GM19328 (cell line): Measurements from ENCODE around the gene CRK.

Source experiments
- ATAC-seq: cut with Tn5 transposase; IDR thresholded peaks from one replicate; pipeline ENCODE4 v1.9.1; 2021; ENCODE audit warnings: mild to moderate bottlenecking, moderate library complexity; ENCODE audit not compliant: unreplicated experiment

Gene CRK

DNA sequence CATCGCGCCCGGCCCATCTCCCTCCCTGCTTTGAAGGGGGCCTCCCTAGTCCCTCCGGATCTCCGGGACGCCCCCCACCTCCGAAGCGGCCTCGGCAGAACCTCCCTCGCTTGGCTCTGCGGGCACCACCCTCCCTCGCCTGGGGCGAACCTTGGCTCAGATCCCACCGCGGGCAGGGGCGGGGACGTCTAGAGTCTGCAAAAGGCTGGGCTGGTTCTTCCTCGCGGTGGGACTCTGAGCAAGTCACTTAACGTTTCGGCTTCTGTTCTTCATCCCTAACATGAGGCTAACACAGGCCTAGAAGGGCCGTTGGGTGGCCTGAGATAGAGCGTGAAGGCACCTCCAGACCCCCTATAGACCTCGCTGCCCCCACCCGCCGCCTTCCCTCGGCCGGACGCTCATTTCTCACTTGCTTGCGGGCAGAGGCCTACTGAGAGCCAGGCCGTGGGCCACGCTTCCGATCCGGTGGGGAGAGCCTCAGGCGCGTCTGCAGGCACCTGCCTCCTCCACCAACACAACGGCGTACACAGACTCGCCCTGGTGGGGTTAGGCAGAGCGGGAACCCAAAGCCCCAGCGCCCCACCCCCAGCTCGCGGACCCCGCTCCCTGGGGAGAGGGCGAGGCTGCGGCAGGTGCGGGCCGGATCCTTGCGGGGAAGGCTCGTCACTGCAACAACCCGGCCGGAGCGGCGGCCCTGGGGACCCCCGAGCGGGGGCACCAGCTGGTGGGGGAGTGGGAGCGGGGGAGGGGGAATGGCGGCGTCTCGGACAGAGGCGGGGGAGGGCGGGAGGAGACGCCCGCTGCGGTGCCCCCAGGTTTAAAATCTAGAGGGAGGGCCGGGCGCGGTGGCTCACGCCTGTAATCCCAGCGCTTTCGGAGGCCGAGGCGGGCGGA is 31.0 kb upstream of the CRK start:
- no peak for ATAC-seq

DNA sequence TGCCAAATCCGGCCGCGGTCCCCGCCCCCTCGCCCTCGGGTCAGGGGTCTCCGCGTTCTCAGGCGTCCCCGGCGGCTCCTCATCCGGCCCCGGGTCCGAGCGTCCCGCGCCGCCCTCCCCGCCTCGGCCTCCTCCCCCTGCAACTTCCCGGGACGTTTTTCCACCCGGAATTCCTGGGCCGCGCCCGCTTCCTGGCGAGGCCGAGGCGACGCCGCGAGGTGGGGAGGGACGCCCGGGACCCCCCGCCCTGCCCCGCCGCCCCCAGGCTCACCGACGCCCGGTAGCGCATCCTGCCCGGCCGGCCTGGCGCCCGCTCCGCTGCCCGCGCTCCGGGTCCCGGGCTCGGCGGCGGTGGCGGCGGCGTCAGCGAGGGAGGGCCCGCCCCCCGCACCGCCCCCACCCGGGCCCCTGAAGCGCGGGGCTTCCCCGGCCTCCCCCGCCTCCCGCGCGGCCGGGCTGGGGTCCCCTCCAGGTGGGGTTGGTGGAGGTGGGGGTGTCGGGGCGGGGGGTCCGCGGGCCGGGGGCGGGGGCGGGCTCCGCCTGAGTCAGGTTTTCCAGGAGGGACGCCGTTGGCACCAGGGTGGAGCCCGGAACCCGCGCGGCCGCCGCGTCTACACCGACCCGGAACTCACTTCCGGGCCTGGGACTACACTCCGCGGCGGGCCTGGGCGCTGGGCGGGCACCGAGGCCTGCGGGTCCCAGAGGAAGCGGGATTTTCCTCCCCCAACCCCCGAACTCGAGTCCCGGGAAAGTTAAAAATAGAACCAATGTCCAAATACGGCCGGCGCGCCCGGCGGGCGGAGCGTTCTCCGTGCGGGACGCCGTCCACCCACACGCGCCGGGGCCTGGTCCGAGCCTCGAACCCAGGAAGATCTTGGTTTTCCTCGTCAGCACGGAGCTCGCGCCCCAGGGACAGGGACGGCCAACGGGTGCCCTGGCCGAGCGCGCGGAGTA is 29.7 kb upstream of the CRK start:
- ATAC-seq: no peak

DNA sequence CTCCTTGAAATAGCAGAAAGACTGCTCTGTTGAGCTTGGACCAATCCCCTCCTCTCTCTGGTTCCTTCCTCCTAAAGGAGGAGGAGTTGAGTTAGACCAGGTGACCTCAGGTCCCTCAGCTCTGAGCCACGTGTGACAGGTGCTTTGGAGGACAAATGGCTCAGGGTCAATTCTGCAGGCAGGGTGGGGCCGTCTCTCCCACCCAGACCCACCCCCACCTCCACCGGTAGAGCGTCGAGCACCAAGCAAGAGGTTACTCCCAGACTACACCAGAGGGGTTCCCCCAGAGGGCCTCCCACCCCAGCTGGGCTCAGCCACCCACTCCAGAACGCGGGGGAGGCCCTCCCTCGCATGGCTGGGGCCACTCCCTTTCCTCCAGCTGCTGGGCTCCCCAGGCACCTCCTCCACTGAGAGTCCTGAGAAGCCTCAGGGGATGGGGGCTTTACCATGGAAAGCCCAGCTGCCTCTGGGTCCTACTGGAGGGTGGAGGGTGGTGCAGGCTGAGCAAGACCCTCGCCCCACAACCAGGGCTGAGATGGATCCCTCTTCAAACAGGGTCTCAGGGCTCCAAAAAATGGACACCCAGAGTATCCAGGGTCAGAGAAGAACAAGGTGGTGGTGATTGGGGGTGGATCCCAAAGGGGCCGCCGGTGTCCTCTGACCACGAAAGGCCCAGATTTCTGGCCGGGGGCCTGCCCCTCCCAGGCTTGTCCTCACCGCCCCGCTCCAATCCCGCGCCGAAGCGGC is 28.8 kb upstream of the CRK start:
- no peak for ATAC-seq

DNA sequence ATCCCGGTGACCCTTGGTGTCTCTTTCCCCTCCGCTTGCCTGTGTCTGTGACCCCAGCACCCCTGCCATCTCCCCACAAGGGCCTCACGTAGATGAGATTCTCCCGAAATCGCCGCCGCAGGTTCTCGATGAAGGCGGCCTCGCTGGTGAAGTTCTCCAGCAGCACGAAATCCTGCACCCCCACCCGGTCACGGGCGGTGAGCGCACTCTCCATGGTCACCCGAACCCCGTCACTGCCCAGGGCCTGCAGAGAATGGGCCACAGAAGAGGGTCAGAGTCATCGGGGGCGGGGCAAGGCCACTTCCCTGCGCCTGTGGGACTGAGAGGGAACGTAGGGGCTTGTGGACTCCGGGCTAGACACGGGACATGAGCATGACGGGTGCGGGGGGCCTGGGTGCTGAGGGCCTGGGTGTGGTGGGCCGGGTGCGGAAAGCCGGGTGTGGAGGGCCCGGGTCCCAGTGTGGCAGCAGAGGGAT is 28.1 kb upstream of the CRK start:
- no peak for ATAC-seq

DNA sequence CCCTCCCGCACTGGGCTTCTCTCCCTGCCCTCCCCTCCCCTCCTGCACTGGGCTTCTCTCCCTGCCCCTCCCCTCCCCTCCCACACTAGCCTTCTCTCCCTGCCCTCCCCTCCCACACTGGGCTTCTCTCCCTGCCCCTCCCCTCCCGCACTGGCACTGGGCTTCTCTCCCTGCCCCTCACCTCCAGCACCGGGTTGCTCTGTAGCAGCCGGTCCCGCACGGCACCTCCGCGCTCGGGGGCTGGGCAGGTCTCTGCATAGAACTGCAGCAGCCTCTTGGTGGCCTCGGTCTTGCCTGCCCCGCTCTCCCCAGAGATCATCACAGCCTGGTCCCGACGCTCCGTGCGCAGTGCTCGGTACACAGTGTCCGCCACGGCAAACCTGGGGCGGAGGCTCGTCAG is 26.6 kb upstream of the CRK start:
- no peak for ATAC-seq

DNA sequence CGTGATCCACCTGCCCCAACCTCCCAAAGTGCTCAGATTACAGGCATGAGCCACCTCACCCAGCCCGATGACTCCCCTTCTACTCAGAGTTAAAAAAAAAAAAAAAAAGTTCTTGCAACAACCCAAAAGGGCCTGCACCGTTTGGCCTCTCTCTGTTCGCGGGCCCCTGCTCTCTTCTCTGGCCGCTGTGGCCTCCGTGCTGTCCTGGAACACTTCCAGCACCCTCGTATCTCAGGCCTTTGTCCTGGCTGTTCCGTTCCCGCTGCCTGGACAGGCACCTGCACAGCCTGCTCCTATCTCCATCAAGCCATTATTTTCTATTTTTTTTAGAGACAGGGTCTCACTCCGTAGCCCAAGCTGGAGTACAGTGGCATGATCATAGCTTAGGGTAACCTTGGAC is 25.7 kb upstream of the CRK start:
- no peak for ATAC-seq

DNA sequence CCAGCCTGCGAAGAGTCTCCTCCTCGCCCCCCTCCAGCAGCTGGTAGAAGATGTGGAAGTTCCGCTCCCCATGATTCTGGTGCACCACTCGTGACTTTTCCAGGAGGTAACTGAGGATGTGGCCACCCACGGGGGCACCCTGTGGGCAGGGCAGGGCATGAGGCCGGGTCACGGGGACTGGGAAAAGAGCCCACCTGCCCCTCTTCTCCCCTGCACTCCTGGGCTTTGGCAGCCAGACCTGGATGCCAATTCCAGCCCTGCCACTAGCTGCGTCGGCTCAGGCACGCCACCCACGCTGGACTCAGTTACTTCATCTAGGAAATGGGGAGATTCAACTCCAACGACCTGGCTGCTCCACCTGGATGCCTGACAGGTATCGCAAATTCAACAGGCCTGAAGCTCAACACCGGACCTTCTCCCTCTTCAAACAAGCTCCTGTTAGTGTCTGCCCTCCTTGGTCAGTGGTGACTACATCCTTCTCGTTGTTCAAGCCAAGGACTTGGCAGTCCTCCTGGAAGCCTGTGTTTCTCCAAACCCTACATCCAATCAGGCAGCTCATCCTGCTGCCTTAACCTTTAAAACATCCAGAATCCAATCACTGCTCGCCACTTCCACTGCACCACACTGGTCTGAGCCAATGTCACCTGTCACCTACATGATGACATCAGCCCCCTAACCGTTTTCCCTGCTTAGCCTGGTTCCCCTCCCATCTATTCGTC is 24.9 kb upstream of the CRK start:
- ATAC-seq: no peak

DNA sequence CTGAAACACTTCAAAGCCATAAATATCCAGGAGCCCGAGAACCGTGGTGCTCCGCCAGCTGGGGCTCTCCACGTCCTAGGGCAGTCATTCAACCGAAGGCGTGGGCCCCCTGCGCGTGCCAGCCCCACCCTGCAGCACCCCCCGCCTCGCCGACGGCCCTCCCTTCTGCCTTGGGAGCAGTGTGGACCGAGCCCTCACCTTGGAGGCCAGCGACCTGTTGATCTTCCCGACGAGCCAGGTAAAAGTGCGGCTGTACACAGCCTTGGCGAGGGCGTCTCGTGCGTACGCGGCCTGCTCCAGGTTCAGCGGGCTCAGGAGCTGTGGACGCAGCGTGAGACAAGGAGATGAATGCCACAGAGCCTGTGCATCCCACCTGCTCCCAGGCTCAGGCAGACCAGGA is 22.4 kb upstream of the CRK start:
- no peak for ATAC-seq

DNA sequence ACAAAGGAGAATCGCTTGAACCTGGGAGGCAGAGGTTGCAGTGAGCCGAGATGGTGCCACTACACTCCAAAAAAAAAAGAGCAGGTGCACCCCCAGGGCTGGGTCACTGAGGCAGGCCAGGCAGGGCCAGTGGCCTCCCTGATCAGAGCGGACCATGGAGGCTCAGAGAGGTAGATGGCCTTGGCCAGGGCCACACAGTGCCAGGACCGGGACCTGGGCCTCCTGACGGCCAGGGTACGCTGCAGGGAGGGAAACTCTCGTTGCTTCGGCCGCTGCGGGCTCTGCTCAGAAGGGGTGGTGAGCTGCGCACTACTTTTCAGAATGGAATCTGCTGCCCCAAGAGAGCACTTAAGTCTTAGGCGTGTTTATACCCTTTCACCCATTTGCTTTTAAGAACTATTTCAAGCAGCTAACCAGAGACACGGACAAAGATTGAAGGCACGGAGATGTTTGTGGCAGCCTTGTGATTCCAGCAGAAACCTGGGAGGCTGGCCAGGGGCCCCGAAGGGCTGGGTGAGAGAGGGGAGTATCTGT is 19.4 kb upstream of the CRK start:
- ATAC-seq: no peak

DNA sequence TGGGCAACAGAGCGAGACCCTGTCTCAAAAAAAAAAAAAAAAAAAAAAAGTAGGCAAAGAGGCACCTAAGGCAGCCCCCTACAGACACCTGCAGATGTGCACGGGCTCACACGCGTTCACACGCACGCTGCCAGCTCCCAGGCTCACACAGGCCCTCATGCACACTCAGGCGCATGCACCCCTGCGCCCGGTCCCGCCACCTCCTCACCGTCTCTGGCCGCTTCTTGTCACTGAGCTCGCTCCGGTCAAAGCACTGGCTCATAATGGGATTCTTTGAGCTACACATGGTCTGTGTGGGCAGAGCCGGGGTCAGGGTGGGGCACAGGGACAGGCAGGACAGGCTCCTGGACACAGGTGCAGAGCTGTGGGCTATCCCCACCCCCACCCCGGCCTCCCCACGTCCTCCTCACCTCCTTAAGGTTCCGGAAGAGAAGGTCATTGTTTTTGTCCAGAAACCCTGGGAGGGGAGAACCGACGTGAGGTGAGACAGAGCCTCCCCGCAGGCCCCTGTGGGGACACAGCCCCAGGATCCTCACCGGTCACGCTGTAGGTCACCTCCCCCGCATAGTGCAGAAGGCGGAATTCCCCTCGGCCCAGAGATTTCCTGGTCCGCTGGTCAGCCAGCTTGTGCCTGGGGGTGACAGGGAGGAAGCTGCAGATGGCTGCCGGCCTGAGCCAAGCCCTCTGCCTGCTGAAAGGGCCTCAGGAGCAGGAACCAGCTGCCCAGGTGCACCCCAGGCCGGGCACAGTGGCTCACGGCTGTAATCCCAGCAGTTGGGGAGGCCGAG is 18.6 kb upstream of the CRK start:
- ATAC-seq: no peak

DNA sequence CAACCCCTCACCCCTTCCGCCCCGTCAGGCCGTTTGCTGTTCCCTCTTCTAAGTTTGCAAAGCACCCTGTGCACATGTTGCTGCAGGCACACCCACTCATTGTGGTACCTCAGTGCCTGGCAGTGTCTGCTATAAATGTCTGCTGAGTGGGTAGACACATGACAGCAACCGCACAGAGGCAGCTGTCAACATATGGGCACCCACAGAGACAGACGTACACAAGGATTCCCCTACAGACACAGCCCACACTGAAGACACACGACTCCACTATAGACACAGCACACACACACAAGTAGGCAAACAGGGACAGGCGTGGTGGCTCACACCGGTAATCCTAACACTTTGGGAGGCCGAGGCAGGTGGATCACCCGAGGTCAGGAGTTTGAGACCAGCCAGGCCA is 17.8 kb upstream of the CRK start:
- ATAC-seq: no peak

DNA sequence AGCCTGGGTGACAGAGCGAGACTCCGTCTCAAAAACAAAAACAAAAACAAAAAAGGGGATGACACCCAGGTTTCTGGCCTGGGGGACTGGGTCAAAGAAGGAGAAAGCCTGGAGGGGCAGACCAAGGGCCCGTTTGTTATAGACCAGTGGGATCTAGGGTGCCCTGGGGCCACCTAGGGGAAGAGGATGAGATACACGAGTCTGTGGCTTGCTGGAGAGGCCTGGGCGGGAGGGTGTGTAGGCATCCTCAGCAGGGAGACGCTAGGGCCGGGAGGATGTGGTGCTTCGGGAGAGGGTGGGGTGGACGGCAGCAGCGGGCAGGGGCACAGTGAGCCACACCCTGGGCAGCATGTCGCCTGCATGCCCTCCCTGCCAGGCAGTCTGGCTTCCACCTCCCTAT is 17.1 kb upstream of the CRK start:
- no peak for ATAC-seq

DNA sequence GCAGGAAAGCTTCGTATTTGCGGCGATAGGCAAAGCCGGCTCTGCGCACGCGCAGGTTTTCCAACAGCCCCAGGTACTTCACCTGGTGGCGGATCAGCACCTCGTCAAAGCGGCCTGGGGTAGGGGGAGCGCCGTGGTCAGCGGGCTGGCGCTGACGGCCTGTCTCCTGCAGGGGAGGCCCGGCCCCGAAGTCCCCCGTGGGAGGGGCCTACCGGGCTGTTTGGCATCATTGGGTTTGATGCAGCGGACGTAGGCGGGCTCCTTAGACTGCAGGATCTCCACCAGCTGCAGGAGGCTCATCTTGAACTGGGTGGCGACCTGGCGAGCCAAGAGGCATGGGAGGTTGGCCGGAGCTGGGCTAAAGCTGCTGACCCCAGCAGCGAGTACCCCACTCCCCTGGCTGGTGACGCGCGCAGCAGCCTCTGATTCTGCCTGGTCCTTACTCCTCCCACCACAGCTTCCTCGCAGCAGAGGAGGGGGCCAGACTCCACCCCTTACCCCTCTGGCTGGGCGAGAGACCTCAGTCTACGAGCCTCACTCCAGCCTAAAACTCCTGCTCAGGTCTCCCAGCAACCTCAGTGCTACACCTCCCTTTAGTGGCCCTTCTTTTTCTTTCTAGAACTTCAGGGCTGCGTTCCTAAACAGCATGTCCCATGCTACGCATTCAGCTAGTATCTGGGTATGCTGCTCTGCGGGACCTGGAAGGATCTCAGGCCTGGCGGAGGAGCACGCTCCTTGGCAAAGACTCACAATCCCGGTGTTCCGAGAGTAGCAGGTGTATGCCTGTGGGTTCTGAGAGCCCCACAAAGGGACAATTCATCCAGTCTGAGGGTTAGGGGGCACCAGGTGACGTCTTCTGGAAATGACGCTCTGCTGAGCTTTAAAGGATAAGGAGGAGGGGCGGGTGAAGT is 16.1 kb upstream of the CRK start:
- ATAC-seq: no peak

DNA sequence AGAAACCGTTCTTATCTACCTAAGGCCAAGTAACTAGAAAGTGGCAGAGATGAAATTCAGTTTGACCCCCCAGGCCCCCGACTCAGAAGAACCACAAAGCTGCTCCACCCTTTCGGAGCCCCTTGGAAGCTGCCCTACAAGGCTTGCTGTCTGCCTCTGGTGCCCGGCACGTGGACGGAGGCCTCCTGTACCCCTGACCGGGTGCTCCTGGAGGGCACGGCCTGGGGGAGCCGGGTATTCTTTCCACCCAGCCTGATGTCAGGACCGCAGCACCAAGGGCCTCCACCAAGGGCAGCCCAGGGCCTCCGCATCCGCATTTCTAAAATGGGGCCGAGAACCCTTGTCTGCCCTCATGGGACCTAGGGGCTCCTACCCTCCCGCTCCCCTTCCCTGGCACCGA is 15.5 kb upstream of the CRK start:
- no peak for ATAC-seq

DNA sequence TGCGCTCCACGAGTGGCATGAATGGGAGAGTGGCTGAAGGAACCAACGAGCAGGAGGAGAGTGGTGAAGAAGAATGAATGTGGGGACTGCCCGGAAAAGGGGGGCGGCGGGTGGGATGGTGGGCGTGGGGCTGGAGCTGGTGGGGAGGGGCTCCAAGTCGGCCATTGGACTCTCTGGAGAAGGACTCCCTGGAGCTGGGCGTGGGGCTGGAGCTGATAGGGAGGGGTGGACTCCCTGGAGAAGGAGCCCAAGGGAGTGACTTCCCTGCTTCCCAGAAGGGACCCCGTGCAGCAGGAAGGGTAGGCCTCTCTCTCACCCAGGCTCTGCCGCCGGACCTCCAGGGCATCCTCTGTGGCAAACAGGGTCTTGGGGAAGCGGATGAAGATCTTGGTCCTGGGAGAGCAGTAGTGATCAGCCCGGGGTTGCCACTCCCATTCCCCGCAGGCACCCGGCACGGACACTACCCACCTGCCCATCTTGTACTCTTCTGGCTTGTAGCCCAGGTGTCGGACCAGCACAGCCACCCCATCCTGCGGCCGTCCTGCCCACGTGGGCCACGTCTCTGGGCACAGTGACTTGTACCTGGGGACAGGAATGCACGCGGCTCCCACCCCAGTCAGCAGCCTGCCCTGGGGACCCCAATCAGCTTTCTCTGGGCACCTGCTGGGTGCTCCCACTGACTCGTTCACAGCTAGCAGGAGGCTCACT is 14.9 kb upstream of the CRK start:
- ATAC-seq: no peak

DNA sequence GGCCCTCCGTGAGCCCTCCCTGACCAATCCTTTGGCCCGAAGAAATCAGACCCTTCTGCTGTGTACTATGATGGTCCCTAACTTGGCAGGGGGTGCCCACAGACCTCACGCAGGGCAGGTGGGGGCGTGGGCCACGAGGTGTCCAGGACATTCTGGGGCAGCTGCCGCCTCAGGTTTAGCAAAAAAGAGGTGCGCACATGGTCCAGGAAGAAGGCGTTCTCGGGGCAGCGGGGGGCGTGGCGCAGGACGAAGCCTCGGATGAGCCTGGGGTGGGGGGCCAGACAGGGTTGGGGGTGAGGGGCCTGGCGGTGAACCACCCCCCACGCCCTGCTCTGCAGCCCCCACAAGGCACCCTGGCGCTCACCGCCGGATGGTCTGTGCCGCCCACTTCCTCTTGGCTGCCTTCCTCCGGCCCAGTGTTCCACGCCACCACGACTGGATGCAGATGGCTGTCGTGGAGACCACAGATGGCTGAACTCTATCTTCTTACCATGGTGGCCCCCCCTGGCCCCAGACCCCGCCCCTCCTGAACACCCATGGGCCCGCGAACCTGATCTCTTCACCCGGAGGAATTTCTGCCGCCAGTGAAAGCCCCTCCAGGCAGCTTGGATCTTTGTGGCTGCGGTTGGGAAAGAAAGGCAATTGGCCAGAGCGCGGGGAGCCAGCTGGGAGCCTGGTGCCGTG is 14.2 kb upstream of the CRK start:
- no peak for ATAC-seq

DNA sequence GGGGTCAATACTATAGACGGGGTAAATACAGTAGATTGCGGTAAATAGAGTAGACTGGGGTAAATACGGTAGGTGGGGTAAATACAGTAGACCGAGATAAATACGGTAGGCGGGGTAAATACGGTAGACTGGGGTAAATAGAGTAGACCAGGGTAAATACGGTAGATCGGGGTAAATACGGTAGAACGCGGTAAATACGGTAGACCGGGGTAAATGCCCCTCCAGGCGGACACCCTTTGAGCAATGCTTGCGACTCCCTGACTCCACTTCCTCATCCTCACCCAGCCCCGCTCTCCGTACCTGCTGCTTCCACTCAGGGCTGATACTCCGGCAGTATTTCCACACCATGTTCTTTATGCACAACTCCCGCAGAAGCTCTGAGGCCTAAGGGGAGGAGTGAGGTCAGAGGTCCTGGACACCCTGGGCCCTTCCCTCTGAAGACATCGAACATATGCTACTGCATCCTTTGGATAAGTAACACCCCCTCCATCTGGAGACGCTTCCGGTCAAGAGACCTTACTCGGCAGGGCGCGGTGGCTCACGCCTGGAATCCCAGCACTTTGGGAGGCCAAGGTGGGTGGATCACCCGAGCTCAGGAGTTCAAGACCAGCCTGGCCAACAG is 13.3 kb upstream of the CRK start:
- ATAC-seq: no peak
